Fibroblast of lung (primary cell): ENCODE data around the gene PSMD1. TPM values are rescaled to one million over a fixed set of nuclear protein-coding genes. Genes with fewer than 3 reads are reported as not detected.

Source experiments
- DNase-seq, 2 donors: peaks; one replicate each; pipeline versions ENCODE4 v3.0.0 to v3.0.0-alpha.2; 2010; ENCODE audit warnings: low read depth in 2 of 2
- H2AFZ ChIP-seq: 2 replicates; pipeline ENCODE4 v1.5.1; 2012; ENCODE audit warnings: low read length, control low read depth, inconsistent platforms
- H3K27ac ChIP-seq: 2 replicates; pipeline ENCODE4 v1.5.1; 2011; ENCODE audit warnings: low read length, control low read depth; ENCODE audit not compliant: insufficient read depth
- H3K27me3 ChIP-seq: 2 replicates; pipeline ENCODE4 v1.5.1; 2011; ENCODE audit warnings: mild to moderate bottlenecking, low read length; ENCODE audit not compliant: control insufficient read depth, insufficient read depth
- H3K36me3 ChIP-seq: 2 replicates; pipeline ENCODE4 v1.5.1; 2011; ENCODE audit warnings: low read length; ENCODE audit not compliant: control insufficient read depth, insufficient read depth
- H3K4me1 ChIP-seq: 2 replicates; pipeline ENCODE4 v1.5.1; 2011; ENCODE audit warnings: low read length; ENCODE audit not compliant: control insufficient read depth, insufficient read depth; ENCODE audit errors: extremely low read depth
- H3K4me2 ChIP-seq: 2 replicates; pipeline ENCODE4 v1.5.1; 2011; ENCODE audit warnings: low read length, control low read depth; ENCODE audit not compliant: insufficient read depth; ENCODE audit errors: extremely low read depth
- H3K4me3 ChIP-seq, 4 experiments: fragments of 200-600 bp in 1 of 4; sonication (generic) in 1 of 4; replicated peaks in 1 of 4; 2 replicates each; pipeline ENCODE4 v1.5.1; 2011 to 2016; ENCODE audit warnings: low read length in 4 of 4, low read depth in 3 of 4, mild to moderate bottlenecking in 3 of 4, control low read depth in 2 of 4, inconsistent platforms in 1 of 4, mixed read lengths in 1 of 4; ENCODE audit not compliant: insufficient read depth in 1 of 4; ENCODE audit errors: control extremely low read depth in 1 of 4
- H3K79me2 ChIP-seq: 2 replicates; pipeline ENCODE4 v1.5.1; 2012; ENCODE audit warnings: mild to moderate bottlenecking, low read length, inconsistent platforms; ENCODE audit not compliant: control insufficient read depth, insufficient read depth
- H3K9ac ChIP-seq: 2 replicates; pipeline ENCODE4 v1.5.1; 2011; ENCODE audit warnings: mild to moderate bottlenecking, low read length, control low read depth; ENCODE audit not compliant: insufficient read depth
- H3K9me3 ChIP-seq: 2 replicates; pipeline ENCODE4 v1.5.1; 2012; ENCODE audit warnings: low read depth, low read length; ENCODE audit not compliant: control insufficient read depth, insufficient read depth
- H4K20me1 ChIP-seq: 2 replicates; pipeline ENCODE4 v1.5.1; 2011; ENCODE audit warnings: low read length; ENCODE audit not compliant: control insufficient read depth, insufficient read depth; ENCODE audit errors: extremely low read depth
- CTCF ChIP-seq, 2 donors: IDR thresholded peaks in 1 of 2; conservative IDR thresholded peaks in 1 of 2; 1 replicate in 1 of 2; 2 replicates in 1 of 2; pipeline ENCODE4 v1.5.1; 2011 to 2012; ENCODE audit warnings: low read length in 2 of 2, control low read depth in 1 of 2, inconsistent platforms in 1 of 2, low read depth in 1 of 2, mild to moderate bottlenecking in 1 of 2
- EZH2 ChIP-seq: IDR thresholded peaks from 2 replicates; pipeline ENCODE4 v1.5.1; 2012; ENCODE audit warnings: low read length, control low read depth, mild to moderate bottlenecking; ENCODE audit errors: missing control alignments
- polyA plus RNA-seq, 2 donors: library from polyadenylated mRNA; depleted of rRNA in 1 of 2; stranded (reverse) in 1 of 2; unstranded in 1 of 2; fragments of >200 nt; gene quantifications; 2 replicates each; pipeline ENCODE4 v1.2.1, GENCODE V29; 2011 to 2012; ENCODE audit warnings: missing spikeins in 1 of 2
- total RNA-seq: library from RNA; depleted of rRNA; stranded (reverse); fragments of >200 nt; gene quantifications from 2 replicates; pipeline ENCODE4 v1.2.1, GENCODE V29; 2014

The PSMD1 gene
- total and polyA plus RNA-seq, 2 donors (not counting 1 experiment from before 2014, with no cell fraction given) = 125 to 144 TPM

- no peaks in the 10 kb centered on the region for H3K9me3 ChIP-seq
- no peak overlapping the region for H3K27ac ChIP-seq
- no peaks in the 10 kb centered on the region for H3K79me2 ChIP-seq
- H3K4me1 ChIP-seq = no peaks in the 10 kb centered on the region
- no peak for DNase-seq
- H2AFZ ChIP-seq = no peak overlapping the region
- no peak overlapping the region for H3K4me3 ChIP-seq
- H3K36me3 ChIP-seq = no peaks in the 10 kb centered on the region
- no peaks in the 10 kb centered on the region for H4K20me1 ChIP-seq
- H3K9ac ChIP-seq = no peak overlapping the region
- peaks cover 17% of the 10 kb centered on the region for H3K27me3 ChIP-seq
- no peak overlapping the region for H3K4me2 ChIP-seq
- TF ChIP-seq EZH2 = no peak
- TF ChIP-seq CTCF (conservative IDR thresholded peaks at IDR 0.05 in 1 of 2, IDR thresholded peaks at IDR 0.05 in 1 of 2; ENCODE audit: low read depth in 1 of 2, low read length in 2 of 2) = no peak
Observed at GRCh38 chr2:231012463-231012862, 44.2 kb upstream of the PSMD1 start.

GRCh38 chr2:231013820-231014219, 42.8 kb upstream of the PSMD1 start:
- no peak for TF ChIP-seq CTCF (conservative IDR thresholded peaks at IDR 0.05 in 1 of 2, IDR thresholded peaks at IDR 0.05 in 1 of 2; ENCODE audit: low read depth in 1 of 2, low read length in 2 of 2)
- no peak for TF ChIP-seq EZH2
- H3K27me3 ChIP-seq = peaks cover 17% of the 10 kb centered on the region
- H3K36me3 ChIP-seq = no peaks in the 10 kb centered on the region
- H4K20me1 ChIP-seq = no peaks in the 10 kb centered on the region
- no peak overlapping the region for H3K9ac ChIP-seq
- H3K9me3 ChIP-seq = no peaks in the 10 kb centered on the region
- no peak for DNase-seq
- no peak overlapping the region for H3K4me2 ChIP-seq
- H2AFZ ChIP-seq = no peak overlapping the region
- H3K4me1 ChIP-seq = no peaks in the 10 kb centered on the region
- no peak overlapping the region for H3K4me3 ChIP-seq
- H3K27ac ChIP-seq = no peak overlapping the region
- H3K79me2 ChIP-seq = no peaks in the 10 kb centered on the region

GRCh38 chr2:231015478-231015877, 41.2 kb upstream of the PSMD1 start:
- peaks cover 17% of the 10 kb centered on the region for H3K27me3 ChIP-seq
- no peaks in the 10 kb centered on the region for H4K20me1 ChIP-seq
- no peaks in the 10 kb centered on the region for H3K79me2 ChIP-seq

More at GRCh38 chr2:231015478-231015877, 41.2 kb upstream of the PSMD1 start:
- Histone ChIP-seq H3K9me3 (no peaks in the 10 kb centered on the region), H3K36me3 (no peaks in the 10 kb centered on the region), H3K4me1 (no peaks in the 10 kb centered on the region), H3K27ac (no peak overlapping the region), H3K4me2 (no peak overlapping the region), H3K4me3 (no peak overlapping the region), H2AFZ (no peak overlapping the region), H3K9ac (no peak overlapping the region)
- no peak for DNase-seq
- TF ChIP-seq EZH2 (no peak), CTCF (conservative IDR thresholded peaks at IDR 0.05 in 1 of 2, IDR thresholded peaks at IDR 0.05 in 1 of 2; ENCODE audit: low read depth in 1 of 2, low read length in 2 of 2) (no peak)
